ENCODE data around the gene MACROD1.
"Not testable (repeated sequence)": the region's sequence is repeated elsewhere in the genome, so short reads cannot be mapped to it uniquely, and the experiment has no call there.

Gene MACROD1

GRCh38 chr11:64173616-64174355 lies 7.9 kb upstream of the MACROD1 start:
- TF ChIP-seq ZFX (IDR thresholded peaks at IDR 0.05; ENCODE audit: borderline replicate concordance): no peak
- TF ChIP-seq CTCF (IDR thresholded peaks at IDR 0.05): no peak
- H3K27ac ChIP-seq: no peak overlapping the region

DNA sequence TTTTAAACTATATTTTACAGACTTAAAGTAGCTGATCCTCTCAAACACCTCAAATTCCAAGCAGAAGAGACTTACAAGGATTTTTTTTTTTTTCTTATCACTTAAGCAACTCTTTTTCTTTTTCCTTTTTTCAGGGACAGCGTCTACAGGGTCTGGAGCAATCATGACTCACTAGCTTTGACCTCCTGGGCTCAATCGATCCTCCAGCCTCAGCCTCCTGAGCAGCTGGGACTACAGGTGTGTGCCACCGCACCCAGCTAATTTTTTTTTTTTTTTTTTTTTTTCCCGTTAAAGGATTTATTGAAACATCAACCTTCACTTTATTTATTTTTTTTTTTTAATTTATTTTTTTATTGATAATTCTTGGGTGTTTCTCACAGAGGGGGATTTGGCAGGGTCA lies 4.5 kb upstream of the MACROD1 start:
- no peak for TF ChIP-seq ZFX (IDR thresholded peaks at IDR 0.05; ENCODE audit: borderline replicate concordance)
- no peak for TF ChIP-seq CTCF (IDR thresholded peaks at IDR 0.05)
- no peak overlapping the region for H3K27ac ChIP-seq

DNA sequence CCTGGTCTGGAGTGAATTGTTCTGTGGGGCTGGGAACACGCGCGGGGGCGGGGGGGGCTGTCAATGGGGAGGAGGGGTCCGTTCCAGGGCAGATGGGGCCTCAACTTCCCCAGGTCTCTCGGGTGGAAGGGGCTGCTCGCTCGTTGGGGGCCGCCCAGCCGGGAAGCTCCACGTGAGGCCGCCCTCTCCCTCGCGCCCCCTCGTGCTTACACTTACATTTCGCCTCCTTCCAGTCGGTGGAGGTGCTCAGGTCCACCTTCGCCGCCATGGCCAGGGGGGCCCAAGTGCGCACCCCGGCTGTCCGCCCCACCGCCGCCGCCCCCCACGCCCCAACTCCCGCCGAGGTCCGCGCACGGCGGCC lies 452 bp downstream of the MACROD1 start:
- TF ChIP-seq CTCF (IDR thresholded peaks at IDR 0.05) (peak; percentile 31), ZFX (IDR thresholded peaks at IDR 0.05; ENCODE audit: borderline replicate concordance) (no peak)
- peak overlapping the region; percentile 97 for H3K27ac ChIP-seq

- TF ChIP-seq ZFX (IDR thresholded peaks at IDR 0.05; ENCODE audit: borderline replicate concordance) (no peak), CTCF (IDR thresholded peaks at IDR 0.05) (no peak)
- H3K27ac ChIP-seq: peak overlapping the region; percentile 97
These were observed 1.3 kb downstream of the MACROD1 start for GRCh38 chr11:64164392-64165312.

GRCh38 chr11:64163951-64164350 lies 2.0 kb downstream of the MACROD1 start:
- TF ChIP-seq ZFX (IDR thresholded peaks at IDR 0.05; ENCODE audit: borderline replicate concordance): no peak
- TF ChIP-seq CTCF (IDR thresholded peaks at IDR 0.05): no peak

DNA sequence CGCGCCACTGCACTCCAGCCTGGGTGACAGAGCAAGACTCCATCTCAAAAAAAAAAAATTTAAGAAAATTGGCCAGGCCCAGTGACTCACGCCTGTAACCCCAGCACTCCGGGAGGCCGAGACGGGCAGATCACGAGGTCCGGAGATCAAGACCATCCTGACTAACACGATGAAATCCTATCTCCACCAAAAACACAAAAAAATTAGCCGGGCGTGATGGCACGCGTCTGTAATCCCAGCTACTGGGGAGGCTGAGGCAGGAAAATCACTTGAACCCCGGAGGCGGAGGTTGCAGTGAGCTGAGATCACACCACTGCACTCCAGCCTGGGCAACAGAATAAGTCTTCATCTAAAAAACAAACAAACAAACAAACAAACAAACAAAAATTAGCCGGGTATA lies 3.1 kb downstream of the MACROD1 start:
- not testable (repeated sequence) for H3K27ac ChIP-seq

More at GRCh38 chr11:64163951-64164350, 2.0 kb downstream of the MACROD1 start:
- no peak overlapping the region for H3K27ac ChIP-seq

GRCh38 chr11:64161037-64161436 lies 4.9 kb downstream of the MACROD1 start:
- H3K27ac ChIP-seq: no peak overlapping the region
- TF ChIP-seq CTCF (IDR thresholded peaks at IDR 0.05): no peak
- TF ChIP-seq ZFX (IDR thresholded peaks at IDR 0.05; ENCODE audit: borderline replicate concordance): no peak
